ENCODE results near the gene ORM2.

The ORM2 gene

DNA sequence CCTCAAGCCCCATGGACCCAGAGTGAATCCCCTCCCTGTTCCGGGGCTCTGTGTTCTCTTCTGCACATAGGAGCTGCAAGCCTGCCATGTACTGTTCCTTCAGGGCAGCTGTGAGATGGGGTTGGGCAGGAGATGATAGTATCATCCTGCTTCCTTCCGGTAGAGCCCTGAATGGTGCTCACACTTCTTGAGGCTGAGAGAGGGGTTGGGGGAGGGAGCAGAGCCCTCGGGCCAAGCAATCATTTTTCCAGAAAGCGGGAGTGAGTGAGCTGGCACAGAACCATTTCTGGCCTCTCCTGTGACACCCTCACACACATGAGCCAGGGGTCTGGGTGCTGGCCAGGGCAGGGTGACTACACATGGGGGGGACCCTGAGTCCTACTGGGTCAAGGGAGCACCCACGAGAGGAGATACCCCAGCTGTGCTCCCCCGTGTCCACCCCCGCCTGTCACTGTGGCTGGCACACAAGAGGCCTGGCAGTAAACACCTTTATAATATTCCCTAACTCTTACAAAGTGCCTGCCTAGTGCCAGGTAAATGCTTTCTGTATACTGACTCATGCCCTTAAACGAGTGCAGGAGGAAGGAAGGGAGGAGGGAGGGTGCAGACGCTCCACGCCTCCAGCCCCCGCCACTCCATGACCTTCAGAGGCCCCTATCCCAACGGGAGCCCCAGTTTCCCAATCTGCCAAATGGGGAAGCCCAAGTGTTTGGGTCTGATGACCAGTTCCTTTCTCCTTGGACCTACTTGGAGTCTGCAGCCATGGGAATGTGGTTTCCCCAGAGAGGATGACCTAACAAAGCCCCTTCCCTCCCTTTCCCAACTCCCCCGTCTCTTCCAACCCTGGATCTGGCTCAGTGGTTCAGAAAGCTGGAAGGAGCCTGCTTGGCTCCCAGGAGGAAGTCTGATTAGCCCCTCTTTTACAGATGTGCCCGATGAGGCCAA, 42.6 kb downstream of the ORM2 start:
- H3K4ac ChIP-seq (ENCODE audit: low read depth in 1 of 2, low read length in 2 of 2) = no peak overlapping the region
- no peak overlapping the region for H3K23ac ChIP-seq (ENCODE audit: low read length in 2 of 2)
- H4K8ac ChIP-seq (ENCODE audit: low read length) = no peak overlapping the region
- no peak overlapping the region for H2BK12ac ChIP-seq (ENCODE audit: low read length in 2 of 2)
- H3K36me3 ChIP-seq (ENCODE audit: control insufficient read depth in 1 of 2, insufficient read depth in 2 of 2, low read depth in 1 of 2, low read length in 2 of 2) = peaks cover 64 to 75% of the 10 kb centered on the region in 2 experiments
- H3K79me1 ChIP-seq (replicated peaks; ENCODE audit: low read length, poor library complexity, severe bottlenecking) = peaks cover 38% of the 10 kb centered on the region
- no peak overlapping the region for H4K91ac ChIP-seq (ENCODE audit: low read length)
- H3K4me1 ChIP-seq (ENCODE audit: control insufficient read depth, insufficient read depth, low read depth, low read length) = peaks cover 23% of the 10 kb centered on the region
- H3K18ac ChIP-seq (ENCODE audit: low read depth in 1 of 2, low read length in 2 of 2) = no peak overlapping the region
- H2BK120ac ChIP-seq (ENCODE audit: low read depth, low read length) = no peak overlapping the region
- H3K9me3 ChIP-seq (ENCODE audit: control insufficient read depth, low read length) = no peaks in the 10 kb centered on the region
- H3K14ac ChIP-seq (ENCODE audit: low read length in 2 of 2) = no peak overlapping the region
- H3K27ac ChIP-seq (ENCODE audit: low read length, poor library complexity, severe bottlenecking) = no peak overlapping the region
- no peaks in the 10 kb centered on the region for H3K27me3 ChIP-seq (ENCODE audit: control insufficient read depth in 1 of 2, insufficient read depth in 1 of 2, low read length in 2 of 2)
- DNase-seq = peak; percentile 33
- 78% methylated on average over 13 of the region's 14 CpGs for WGBS
- H2AFZ ChIP-seq (ENCODE audit: low read depth, low read length) = no peak overlapping the region
- no peak overlapping the region for H2AK5ac ChIP-seq (ENCODE audit: low read length, severe bottlenecking)
- no peak overlapping the region for H2BK15ac ChIP-seq (ENCODE audit: low read depth, poor library complexity, severe bottlenecking)
- H3K4me3 ChIP-seq (ENCODE audit: insufficient read depth in 1 of 2, low read depth in 1 of 2, low read length in 2 of 2) = no peak overlapping the region
- H3K4me2 ChIP-seq (ENCODE audit: low read length, poor library complexity, severe bottlenecking) = no peak overlapping the region
- H3K9ac ChIP-seq (ENCODE audit: low read length) = no peak overlapping the region
- H2BK5ac ChIP-seq (ENCODE audit: low read depth, low read length, poor library complexity, severe bottlenecking) = no peak overlapping the region

DNA sequence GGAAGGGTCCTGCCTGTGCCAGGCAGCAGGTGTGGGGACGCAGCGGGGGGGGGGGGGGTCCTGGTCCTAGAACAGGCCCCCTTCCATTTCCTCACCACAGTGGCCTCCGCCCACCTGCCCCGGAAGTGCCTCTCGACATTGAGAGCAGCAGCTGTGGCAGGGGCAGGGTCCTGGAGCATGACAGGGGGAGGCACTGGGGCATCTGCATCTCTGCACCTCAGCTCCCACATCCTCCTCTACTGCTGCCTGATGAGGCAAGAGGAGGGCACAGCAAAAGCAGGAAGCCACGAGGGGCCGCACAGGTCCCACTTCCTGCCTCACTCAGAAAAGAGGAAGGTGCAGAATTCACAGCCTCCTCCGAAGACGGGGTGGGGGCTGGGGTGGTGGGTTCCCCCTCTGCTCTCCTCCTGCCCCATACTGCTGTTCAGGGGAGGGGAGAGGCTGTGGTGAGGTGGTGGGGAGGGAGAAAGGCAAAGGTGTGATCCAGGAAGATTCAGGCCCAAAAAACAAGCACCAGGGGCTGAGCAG, 43.3 kb downstream of the ORM2 start:
- peaks cover 20% of the 10 kb centered on the region for H3K4me1 ChIP-seq (ENCODE audit: control insufficient read depth, insufficient read depth, low read depth, low read length)
- no peak overlapping the region for H3K4me2 ChIP-seq (ENCODE audit: low read length, poor library complexity, severe bottlenecking)
- no peak overlapping the region for H4K91ac ChIP-seq (ENCODE audit: low read length)
- DNase-seq = no peak
- 76% methylated on average over 3 of the region's 9 CpGs for WGBS
- H3K4me3 ChIP-seq (ENCODE audit: insufficient read depth in 1 of 2, low read depth in 1 of 2, low read length in 2 of 2) = no peak overlapping the region
- H3K9ac ChIP-seq (ENCODE audit: low read length) = no peak overlapping the region
- no peak overlapping the region for H4K8ac ChIP-seq (ENCODE audit: low read length)
- H3K36me3 ChIP-seq (ENCODE audit: control insufficient read depth in 1 of 2, insufficient read depth in 2 of 2, low read depth in 1 of 2, low read length in 2 of 2) = peaks cover 61 to 74% of the 10 kb centered on the region in 2 experiments
- no peaks in the 10 kb centered on the region for H3K27me3 ChIP-seq (ENCODE audit: control insufficient read depth in 1 of 2, insufficient read depth in 1 of 2, low read length in 2 of 2)
- no peaks in the 10 kb centered on the region for H3K9me3 ChIP-seq (ENCODE audit: control insufficient read depth, low read length)
- H3K23ac ChIP-seq (ENCODE audit: low read length in 2 of 2) = no peak overlapping the region
- H3K79me1 ChIP-seq (replicated peaks; ENCODE audit: low read length, poor library complexity, severe bottlenecking) = peaks cover 38% of the 10 kb centered on the region
- peak overlapping the region in 1 of 2 experiments; percentile 79 for H3K18ac ChIP-seq (ENCODE audit: low read depth in 1 of 2, low read length in 2 of 2)
- no peak overlapping the region for H3K14ac ChIP-seq (ENCODE audit: low read length in 2 of 2)
- H2AK5ac ChIP-seq (ENCODE audit: low read length, severe bottlenecking) = peak overlapping the region; percentile 34
- no peak overlapping the region for H2BK15ac ChIP-seq (ENCODE audit: low read depth, poor library complexity, severe bottlenecking)
- no peak overlapping the region for H2BK12ac ChIP-seq (ENCODE audit: low read length in 2 of 2)
- no peak overlapping the region for H2AFZ ChIP-seq (ENCODE audit: low read depth, low read length)
- H3K4ac ChIP-seq (ENCODE audit: low read depth in 1 of 2, low read length in 2 of 2) = no peak overlapping the region
- no peak overlapping the region for H3K27ac ChIP-seq (ENCODE audit: low read length, poor library complexity, severe bottlenecking)
- no peak overlapping the region for H2BK120ac ChIP-seq (ENCODE audit: low read depth, low read length)
- H2BK5ac ChIP-seq (ENCODE audit: low read depth, low read length, poor library complexity, severe bottlenecking) = no peak overlapping the region

DNA sequence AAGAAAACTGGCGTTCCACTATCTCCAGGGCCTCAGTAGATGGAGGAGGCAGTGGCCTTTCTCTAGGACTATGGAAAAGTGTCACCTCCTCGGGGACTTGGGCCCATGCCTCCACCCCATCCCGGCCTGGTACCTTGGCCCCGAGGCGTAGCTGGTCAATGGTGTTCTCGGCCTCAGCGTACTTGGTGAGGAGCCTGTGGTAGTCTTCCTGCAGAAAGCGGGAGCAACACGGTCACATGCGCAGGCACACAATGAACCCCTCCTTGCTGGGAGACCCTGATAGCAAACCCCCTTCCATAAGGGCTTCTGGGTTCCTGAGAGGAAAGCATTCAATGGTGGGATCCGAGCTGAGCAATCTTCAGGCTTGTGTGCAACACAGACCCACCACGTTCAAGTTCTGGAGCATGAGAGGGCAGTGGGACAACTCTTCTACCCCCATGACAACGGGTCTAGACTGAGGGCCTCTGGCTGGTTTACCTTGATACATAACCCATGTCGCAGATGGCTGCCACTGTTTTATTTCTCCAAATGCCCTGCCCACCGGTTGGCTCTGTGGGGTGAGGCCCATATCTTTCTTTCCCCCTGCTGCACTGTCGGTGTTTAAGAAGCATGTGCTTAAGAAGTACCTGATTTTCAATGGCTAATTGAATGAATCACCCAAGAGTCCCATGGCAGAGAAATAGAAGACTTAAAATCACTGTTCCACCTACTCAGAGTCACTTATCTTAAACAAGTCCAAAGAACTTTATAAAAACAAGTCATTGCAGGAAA, 44.5 kb downstream of the ORM2 start:
- no peak overlapping the region for H3K14ac ChIP-seq (ENCODE audit: low read length in 2 of 2)
- no peak overlapping the region for H3K18ac ChIP-seq (ENCODE audit: low read depth in 1 of 2, low read length in 2 of 2)
- H2BK15ac ChIP-seq (ENCODE audit: low read depth, poor library complexity, severe bottlenecking) = no peak overlapping the region
- H3K4me1 ChIP-seq (ENCODE audit: control insufficient read depth, insufficient read depth, low read depth, low read length) = peaks cover 20% of the 10 kb centered on the region
- H3K27me3 ChIP-seq (ENCODE audit: control insufficient read depth in 1 of 2, insufficient read depth in 1 of 2, low read length in 2 of 2) = no peaks in the 10 kb centered on the region
- WGBS = 97% methylated on average over 16 of the region's 16 CpGs
- H2BK5ac ChIP-seq (ENCODE audit: low read depth, low read length, poor library complexity, severe bottlenecking) = no peak overlapping the region
- H2BK120ac ChIP-seq (ENCODE audit: low read depth, low read length) = no peak overlapping the region
- no peak overlapping the region for H3K9ac ChIP-seq (ENCODE audit: low read length)
- no peak overlapping the region for H3K4me3 ChIP-seq (ENCODE audit: insufficient read depth in 1 of 2, low read depth in 1 of 2, low read length in 2 of 2)
- peaks cover 41% of the 10 kb centered on the region for H3K79me1 ChIP-seq (replicated peaks; ENCODE audit: low read length, poor library complexity, severe bottlenecking)
- no peak overlapping the region for H4K91ac ChIP-seq (ENCODE audit: low read length)
- H3K27ac ChIP-seq (ENCODE audit: low read length, poor library complexity, severe bottlenecking) = no peak overlapping the region
- H2BK12ac ChIP-seq (ENCODE audit: low read length in 2 of 2) = no peak overlapping the region
- H4K8ac ChIP-seq (ENCODE audit: low read length) = no peak overlapping the region
- H3K36me3 ChIP-seq (ENCODE audit: control insufficient read depth in 1 of 2, insufficient read depth in 2 of 2, low read depth in 1 of 2, low read length in 2 of 2) = peaks cover 66 to 76% of the 10 kb centered on the region in 2 experiments
- no peak overlapping the region for H3K4me2 ChIP-seq (ENCODE audit: low read length, poor library complexity, severe bottlenecking)
- no peak overlapping the region for H3K23ac ChIP-seq (ENCODE audit: low read length in 2 of 2)
- H3K9me3 ChIP-seq (ENCODE audit: control insufficient read depth, low read length) = no peaks in the 10 kb centered on the region
- DNase-seq = no peak
- no peak overlapping the region for H2AFZ ChIP-seq (ENCODE audit: low read depth, low read length)
- H3K4ac ChIP-seq (ENCODE audit: low read depth in 1 of 2, low read length in 2 of 2) = no peak overlapping the region
- no peak overlapping the region for H2AK5ac ChIP-seq (ENCODE audit: low read length, severe bottlenecking)

DNA sequence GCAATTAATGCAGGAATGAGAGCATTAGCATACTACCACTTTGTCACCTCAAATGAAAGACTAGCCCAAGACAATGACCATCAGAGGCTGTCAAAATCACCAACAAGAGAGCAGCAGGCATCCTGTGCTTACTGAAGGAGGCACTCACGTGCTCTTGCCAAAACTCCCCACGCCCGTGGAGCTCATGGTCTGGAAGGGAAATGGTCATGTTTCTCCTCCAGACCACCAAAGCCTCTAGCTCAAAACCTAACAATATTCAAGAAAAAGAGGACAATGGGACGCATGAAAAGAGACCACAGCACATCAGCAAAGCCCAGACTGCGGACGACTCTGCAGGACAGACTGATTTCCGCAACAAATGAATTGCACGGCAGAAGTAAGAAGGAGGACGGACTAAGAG, 45.3 kb downstream of the ORM2 start:
- Histone ChIP-seq H2BK15ac (ENCODE audit: low read depth, poor library complexity, severe bottlenecking) (no peak overlapping the region), H2AK5ac (ENCODE audit: low read length, severe bottlenecking) (no peak overlapping the region), H3K27me3 (ENCODE audit: control insufficient read depth in 1 of 2, insufficient read depth in 1 of 2, low read length in 2 of 2) (no peaks in the 10 kb centered on the region), H4K91ac (ENCODE audit: low read length) (no peak overlapping the region), H3K23ac (ENCODE audit: low read length in 2 of 2) (no peak overlapping the region), H3K4me1 (ENCODE audit: control insufficient read depth, insufficient read depth, low read depth, low read length) (peaks cover 20% of the 10 kb centered on the region), H3K27ac (ENCODE audit: low read length, poor library complexity, severe bottlenecking) (no peak overlapping the region), H3K4me3 (ENCODE audit: insufficient read depth in 1 of 2, low read depth in 1 of 2, low read length in 2 of 2) (no peak overlapping the region), H2BK12ac (ENCODE audit: low read length in 2 of 2) (no peak overlapping the region), H3K14ac (ENCODE audit: low read length in 2 of 2) (no peak overlapping the region), H3K4me2 (ENCODE audit: low read length, poor library complexity, severe bottlenecking) (no peak overlapping the region), H3K18ac (ENCODE audit: low read depth in 1 of 2, low read length in 2 of 2) (no peak overlapping the region), H3K36me3 (ENCODE audit: control insufficient read depth in 1 of 2, insufficient read depth in 2 of 2, low read depth in 1 of 2, low read length in 2 of 2) (peaks cover 67 to 76% of the 10 kb centered on the region in 2 experiments), H3K9me3 (ENCODE audit: control insufficient read depth, low read length) (no peaks in the 10 kb centered on the region), H3K4ac (ENCODE audit: low read depth in 1 of 2, low read length in 2 of 2) (no peak overlapping the region), H3K79me1 (replicated peaks; ENCODE audit: low read length, poor library complexity, severe bottlenecking) (peaks cover 35% of the 10 kb centered on the region), H2BK120ac (ENCODE audit: low read depth, low read length) (no peak overlapping the region), H3K9ac (ENCODE audit: low read length) (no peak overlapping the region), H2AFZ (ENCODE audit: low read depth, low read length) (no peak overlapping the region), H4K8ac (ENCODE audit: low read length) (no peak overlapping the region), H2BK5ac (ENCODE audit: low read depth, low read length, poor library complexity, severe bottlenecking) (no peak overlapping the region)
- DNase-seq = no peak
- WGBS = 87% methylated on average over 9 of the region's 9 CpGs
